ENCODE measurements around the gene MARCHF10. TPM values are rescaled to one million over a fixed set of nuclear protein-coding genes. Genes with fewer than 3 reads are reported as not detected.

MARCHF10 gene
- total and polyA plus RNA-seq, 2 experiments from 2014 or later: 1.8 to 2.1 TPM

DNA sequence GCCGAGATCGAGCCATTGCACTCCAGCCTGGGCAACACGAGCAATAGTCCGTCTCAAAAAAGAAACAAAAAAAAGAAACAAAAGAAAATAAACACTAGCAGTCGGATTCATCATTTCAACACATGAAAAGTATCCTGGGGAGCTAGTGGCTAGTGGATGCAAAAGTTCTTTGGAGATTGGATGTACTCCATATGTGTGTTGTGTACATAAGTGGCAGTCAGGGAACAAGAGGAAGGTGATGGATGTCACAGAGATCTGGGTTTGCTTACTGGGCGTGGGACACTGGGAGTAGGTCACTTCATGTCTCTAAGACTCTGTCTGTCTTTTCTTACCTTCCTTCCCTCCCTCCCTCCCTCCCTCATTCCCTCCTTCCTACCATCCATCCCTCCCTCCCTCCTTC, 145.3 kb downstream of the MARCHF10 start:
- Histone ChIP-seq H3K9me2 (ENCODE audit: insufficient read depth) (no peaks in the 10 kb centered on the region), H3K27ac (no peak overlapping the region), H4K20me1 (ENCODE audit: insufficient read depth) (no peaks in the 10 kb centered on the region), H3K36me3 (ENCODE audit: low read depth) (peaks cover 5% of the 10 kb centered on the region; the same call in 1 of the 2 replicates), H3K4me2 (ENCODE audit: unreplicated experiment) (no peak overlapping the region), H3K9me3 (ENCODE audit: low read depth) (no peaks in the 10 kb centered on the region), H3F3A (ENCODE audit: insufficient read depth) (peaks cover 47% of the 10 kb centered on the region), H3K9ac (no peak overlapping the region), H3K4me1 (ENCODE audit: insufficient read depth) (0 out of 2 replicates have a peak, but pooled peaks cover 5% of the 10 kb centered on the region), H3K79me2 (ENCODE audit: insufficient read depth) (peaks cover 98% of the 10 kb centered on the region), H2AFZ (no peak overlapping the region), H3K4me3 (no peak overlapping the region), H3K27me3 (replicated peaks; ENCODE audit: insufficient read depth) (no peaks in the 10 kb centered on the region)
- in situ Hi-C loops (cut with MboI): no loop called here
- 83 to 84% methylated on average over 6 of the region's 6 CpGs for WGBS, 2 experiments (ENCODE audit: low coverage in 1 of 2, low lambda C conversion rate in 2 of 2, missing lambda C conversion rate in 2 of 2)
- no peak for TF ChIP-seq EZH2 (IDR thresholded peaks at IDR 0.05; ENCODE audit: insufficient read depth, poor library complexity, severe bottlenecking)
- no peak for TF ChIP-seq EZH2phosphoT487 (IDR thresholded peaks at IDR 0.05; ENCODE audit: insufficient read depth, low read depth)
- DNase-seq: no peak

DNA sequence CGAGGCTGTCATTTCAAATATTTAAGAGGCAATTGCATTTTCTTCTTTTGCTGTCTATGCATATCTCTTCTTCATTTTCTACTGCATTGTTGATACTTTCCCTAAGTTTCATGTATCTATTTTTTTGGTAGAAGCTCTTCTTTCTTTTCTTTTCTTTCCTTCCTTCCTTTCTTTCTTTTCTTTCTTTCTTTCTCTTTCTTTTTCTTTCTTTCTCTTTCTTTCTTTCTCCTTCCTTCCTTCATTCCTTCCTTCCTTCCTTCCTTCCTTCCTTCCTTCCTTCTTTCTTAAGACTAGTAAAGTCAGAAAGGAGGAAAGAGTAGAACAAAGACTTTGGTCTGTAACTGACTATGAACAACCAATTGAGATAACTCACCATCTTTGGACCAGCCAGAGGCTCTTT, 146.8 kb downstream of the MARCHF10 start:
- Histone ChIP-seq H3K27ac (no peak overlapping the region), H3K27me3 (replicated peaks; ENCODE audit: insufficient read depth) (no peaks in the 10 kb centered on the region), H3K4me1 (ENCODE audit: insufficient read depth) (peaks cover 7% of the 10 kb centered on the region), H3K79me2 (ENCODE audit: insufficient read depth) (peaks cover 98% of the 10 kb centered on the region), H3K36me3 (ENCODE audit: low read depth) (no peaks in the 10 kb centered on the region), H3K9me3 (ENCODE audit: low read depth) (no peaks in the 10 kb centered on the region), H4K20me1 (ENCODE audit: insufficient read depth) (no peaks in the 10 kb centered on the region), H3K9me2 (ENCODE audit: insufficient read depth) (no peaks in the 10 kb centered on the region), H3K4me2 (ENCODE audit: unreplicated experiment) (no peak overlapping the region), H3F3A (ENCODE audit: insufficient read depth) (peaks cover 51% of the 10 kb centered on the region), H3K9ac (no peak overlapping the region), H3K4me3 (no peak overlapping the region), H2AFZ (no peak overlapping the region)
- in situ Hi-C loops (cut with MboI): no loop called here
- 94 to 100% methylated on average over 1 of the region's 1 CpG for WGBS, 2 experiments (ENCODE audit: low coverage in 1 of 2, low lambda C conversion rate in 2 of 2, missing lambda C conversion rate in 2 of 2)
- no peak for DNase-seq
- TF ChIP-seq EZH2phosphoT487 (IDR thresholded peaks at IDR 0.05; ENCODE audit: insufficient read depth, low read depth): no peak
- TF ChIP-seq EZH2 (IDR thresholded peaks at IDR 0.05; ENCODE audit: insufficient read depth, poor library complexity, severe bottlenecking): no peak

DNA sequence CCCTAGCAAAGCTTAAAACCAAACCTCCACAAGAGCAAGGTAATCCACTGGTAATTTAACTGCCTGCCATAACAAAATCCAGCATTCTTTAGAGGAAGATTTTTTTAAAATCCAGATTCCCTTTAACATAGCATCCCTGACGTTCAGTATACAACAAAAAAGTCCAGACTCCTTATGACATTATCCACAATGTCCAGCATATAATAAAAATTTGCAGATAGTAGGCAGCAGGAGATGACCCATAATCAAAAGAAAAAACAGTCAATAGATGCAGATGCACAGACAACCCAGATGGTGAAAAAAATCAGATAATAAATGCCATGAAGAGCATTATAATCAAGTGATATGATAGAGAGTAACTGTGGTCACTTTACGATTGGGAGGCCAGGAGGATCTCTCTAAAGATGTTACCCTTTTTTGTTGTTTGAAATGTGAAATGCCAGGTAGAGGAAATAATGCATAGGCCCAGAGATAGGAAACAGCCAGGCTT, 147.4 kb downstream of the MARCHF10 start:
- in situ Hi-C loops (cut with MboI): no loop called here
- Histone ChIP-seq H3K4me3 (no peak overlapping the region), H3F3A (ENCODE audit: insufficient read depth) (peaks cover 55% of the 10 kb centered on the region), H3K9ac (no peak overlapping the region), H3K9me3 (ENCODE audit: low read depth) (no peaks in the 10 kb centered on the region), H3K4me2 (ENCODE audit: unreplicated experiment) (no peak overlapping the region), H3K4me1 (ENCODE audit: insufficient read depth) (peaks cover 13% of the 10 kb centered on the region), H3K79me2 (ENCODE audit: insufficient read depth) (peaks cover 98% of the 10 kb centered on the region), H3K36me3 (ENCODE audit: low read depth) (no peaks in the 10 kb centered on the region), H2AFZ (no peak overlapping the region), H3K27me3 (replicated peaks; ENCODE audit: insufficient read depth) (no peaks in the 10 kb centered on the region), H4K20me1 (ENCODE audit: insufficient read depth) (no peaks in the 10 kb centered on the region), H3K9me2 (ENCODE audit: insufficient read depth) (no peaks in the 10 kb centered on the region), H3K27ac (no peak overlapping the region)
- WGBS, 2 experiments (ENCODE audit: low coverage in 1 of 2, low lambda C conversion rate in 2 of 2, missing lambda C conversion rate in 2 of 2): 95 to 100% methylated on average over 2 of the region's 2 CpGs
- no peak for DNase-seq
- TF ChIP-seq EZH2phosphoT487 (IDR thresholded peaks at IDR 0.05; ENCODE audit: insufficient read depth, low read depth): no peak
- no peak for TF ChIP-seq EZH2 (IDR thresholded peaks at IDR 0.05; ENCODE audit: insufficient read depth, poor library complexity, severe bottlenecking)

DNA sequence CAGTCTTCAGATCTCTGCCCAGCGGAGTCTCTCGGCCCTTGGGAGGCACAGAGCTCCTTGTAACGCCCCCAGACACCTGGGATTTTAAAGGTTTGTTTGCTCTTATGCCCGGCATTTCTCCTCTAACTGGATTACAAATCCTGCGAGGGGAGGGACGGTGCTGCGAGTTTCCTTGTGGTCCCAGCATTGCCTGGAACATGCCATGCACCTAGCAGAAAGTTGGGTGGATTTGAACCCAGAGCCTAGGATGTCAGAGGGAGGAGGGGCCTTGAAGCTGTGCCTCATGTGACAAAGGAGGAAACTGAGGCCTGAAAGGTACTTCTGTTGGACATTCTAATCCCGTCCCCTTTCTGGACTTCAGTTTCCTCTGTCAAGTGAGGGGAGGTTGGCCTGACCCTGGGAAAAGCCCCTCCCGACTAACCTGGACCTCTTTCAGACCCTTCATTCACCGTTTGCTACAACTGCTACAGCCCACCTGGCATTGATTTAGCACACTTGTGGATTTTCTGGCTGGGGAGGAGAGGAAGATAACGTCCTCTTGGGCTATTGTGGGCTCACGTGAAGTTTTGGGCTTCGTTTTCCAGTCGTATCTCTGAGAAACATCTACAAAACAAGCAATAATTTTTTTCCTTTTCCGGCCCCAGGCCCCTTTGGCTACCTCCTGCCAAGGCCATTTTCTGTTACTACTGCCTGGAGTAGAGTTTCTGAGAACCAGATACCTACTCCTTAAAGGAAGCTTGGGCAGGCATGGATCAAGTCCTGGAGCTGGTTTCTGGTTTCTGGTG, 149.8 kb downstream of the MARCHF10 start:
- Histone ChIP-seq H3K79me2 (ENCODE audit: insufficient read depth) (peaks cover 94% of the 10 kb centered on the region), H3K4me3 (no peak overlapping the region), H3K27ac (no peak overlapping the region), H3K9me2 (ENCODE audit: insufficient read depth) (no peaks in the 10 kb centered on the region), H2AFZ (no peak overlapping the region), H3K9me3 (ENCODE audit: low read depth) (no peaks in the 10 kb centered on the region), H3K4me1 (ENCODE audit: insufficient read depth) (peaks cover 27% of the 10 kb centered on the region), H4K20me1 (ENCODE audit: insufficient read depth) (no peaks in the 10 kb centered on the region), H3K36me3 (ENCODE audit: low read depth) (no peaks in the 10 kb centered on the region), H3K4me2 (ENCODE audit: unreplicated experiment) (no peak overlapping the region), H3K9ac (no peak overlapping the region), H3K27me3 (replicated peaks; ENCODE audit: insufficient read depth) (no peaks in the 10 kb centered on the region), H3F3A (ENCODE audit: insufficient read depth) (peaks cover 62% of the 10 kb centered on the region)
- DNase-seq: no peak
- WGBS, 2 experiments (ENCODE audit: low coverage in 1 of 2, low lambda C conversion rate in 2 of 2, missing lambda C conversion rate in 2 of 2): 76 to 80% methylated on average over 15 of the region's 15 CpGs
- in situ Hi-C loops (cut with MboI): no loop called here
- no peak for TF ChIP-seq EZH2 (IDR thresholded peaks at IDR 0.05; ENCODE audit: insufficient read depth, poor library complexity, severe bottlenecking)
- TF ChIP-seq EZH2phosphoT487 (IDR thresholded peaks at IDR 0.05; ENCODE audit: insufficient read depth, low read depth): no peak
